ENCODE results near the gene INAVA. TPM values are rescaled to one million over a fixed set of nuclear protein-coding genes. Genes with fewer than 3 reads are reported as not detected.

The INAVA gene
- total and polyA plus RNA-seq, 2 of the 13 experiments (the other 11 are each of a cell fraction or from before 2014, with no cell fraction given), result 6.0 to 13.5 TPM

DNA sequence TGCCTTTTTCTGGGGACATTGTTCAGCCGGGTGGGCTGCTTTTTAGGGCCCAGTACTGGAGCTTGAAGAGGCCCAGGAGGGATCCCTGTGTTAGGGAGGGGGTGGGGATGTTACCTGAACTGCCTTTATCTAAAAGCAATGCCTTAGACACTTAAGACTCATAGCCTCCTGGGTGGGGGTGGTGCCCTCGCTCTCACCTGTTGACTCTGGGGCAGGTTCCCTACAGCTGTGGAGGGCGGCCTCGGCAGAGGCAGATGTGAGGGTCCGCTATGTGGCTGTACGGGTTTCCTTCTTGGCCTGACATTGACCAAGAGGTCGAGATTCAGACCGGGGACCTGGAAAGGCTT lies 716 bp downstream of the INAVA start (continued):
- TF ChIP-seq, protein P1, sequence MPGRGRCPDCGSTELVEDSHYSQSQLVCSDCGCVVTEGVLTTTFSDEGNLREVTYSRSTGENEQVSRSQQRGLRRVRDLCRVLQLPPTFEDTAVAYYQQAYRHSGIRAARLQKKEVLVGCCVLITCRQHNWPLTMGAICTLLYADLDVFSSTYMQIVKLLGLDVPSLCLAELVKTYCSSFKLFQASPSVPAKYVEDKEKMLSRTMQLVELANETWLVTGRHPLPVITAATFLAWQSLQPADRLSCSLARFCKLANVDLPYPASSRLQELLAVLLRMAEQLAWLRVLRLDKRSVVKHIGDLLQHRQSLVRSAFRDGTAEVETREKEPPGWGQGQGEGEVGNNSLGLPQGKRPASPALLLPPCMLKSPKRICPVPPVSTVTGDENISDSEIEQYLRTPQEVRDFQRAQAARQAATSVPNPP (CRISPR knock-in tag; IDR thresholded peaks at IDR 0.05), result no peak
- TF ChIP-seq CHD4 (IDR thresholded peaks at IDR 0.05; ENCODE audit: borderline replicate concordance, low read length), result no peak
- TF ChIP-seq, protein P2, sequence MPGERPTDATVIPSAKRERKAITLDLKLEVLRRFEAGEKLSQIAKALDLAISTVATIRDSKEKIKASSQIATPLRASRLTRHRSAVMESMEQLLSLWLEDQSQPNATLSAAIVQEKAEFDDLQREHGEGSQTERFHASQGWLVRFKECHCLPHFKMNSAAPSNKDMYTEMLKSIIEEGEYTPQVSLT (CRISPR knock-in tag; IDR thresholded peaks at IDR 0.05; ENCODE audit: borderline replicate concordance, low read depth), result no peak
- no peak for TF ChIP-seq ZNF382 (CRISPR knock-in tag; IDR thresholded peaks at IDR 0.05; ENCODE audit: borderline replicate concordance)
- TF ChIP-seq, protein P3, sequence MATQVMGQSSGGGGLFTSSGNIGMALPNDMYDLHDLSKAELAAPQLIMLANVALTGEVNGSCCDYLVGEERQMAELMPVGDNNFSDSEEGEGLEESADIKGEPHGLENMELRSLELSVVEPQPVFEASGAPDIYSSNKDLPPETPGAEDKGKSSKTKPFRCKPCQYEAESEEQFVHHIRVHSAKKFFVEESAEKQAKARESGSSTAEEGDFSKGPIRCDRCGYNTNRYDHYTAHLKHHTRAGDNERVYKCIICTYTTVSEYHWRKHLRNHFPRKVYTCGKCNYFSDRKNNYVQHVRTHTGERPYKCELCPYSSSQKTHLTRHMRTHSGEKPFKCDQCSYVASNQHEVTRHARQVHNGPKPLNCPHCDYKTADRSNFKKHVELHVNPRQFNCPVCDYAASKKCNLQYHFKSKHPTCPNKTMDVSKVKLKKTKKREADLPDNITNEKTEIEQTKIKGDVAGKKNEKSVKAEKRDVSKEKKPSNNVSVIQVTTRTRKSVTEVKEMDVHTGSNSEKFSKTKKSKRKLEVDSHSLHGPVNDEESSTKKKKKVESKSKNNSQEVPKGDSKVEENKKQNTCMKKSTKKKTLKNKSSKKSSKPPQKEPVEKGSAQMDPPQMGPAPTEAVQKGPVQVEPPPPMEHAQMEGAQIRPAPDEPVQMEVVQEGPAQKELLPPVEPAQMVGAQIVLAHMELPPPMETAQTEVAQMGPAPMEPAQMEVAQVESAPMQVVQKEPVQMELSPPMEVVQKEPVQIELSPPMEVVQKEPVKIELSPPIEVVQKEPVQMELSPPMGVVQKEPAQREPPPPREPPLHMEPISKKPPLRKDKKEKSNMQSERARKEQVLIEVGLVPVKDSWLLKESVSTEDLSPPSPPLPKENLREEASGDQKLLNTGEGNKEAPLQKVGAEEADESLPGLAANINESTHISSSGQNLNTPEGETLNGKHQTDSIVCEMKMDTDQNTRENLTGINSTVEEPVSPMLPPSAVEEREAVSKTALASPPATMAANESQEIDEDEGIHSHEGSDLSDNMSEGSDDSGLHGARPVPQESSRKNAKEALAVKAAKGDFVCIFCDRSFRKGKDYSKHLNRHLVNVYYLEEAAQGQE (IDR thresholded peaks at IDR 0.05; ENCODE audit: borderline replicate concordance in 1 of 2, low read depth in 1 of 2, low read length in 2 of 2), result no peak
